Activated CD4-positive, alpha-beta memory T cell treated with anti-CD3 and anti-CD28 coated beads, Interleukin-2, amount 10 ng/mL, durations not matched to agents 7 days and 5 days (primary cell): ENCODE data around the gene UNC13D. TPM values are rescaled to one million over a fixed set of nuclear protein-coding genes. Genes with fewer than 3 reads are reported as not detected.
"Not testable (repeated sequence)": the region's sequence is repeated elsewhere in the genome, so short reads cannot be mapped to it uniquely, and the experiment has no call there.

Experiments
- CTCF ChIA-PET: fragments of 350-600 bp; sonication (Branson Sonifier 250); formaldehyde crosslinking; loops from one replicate; lab custom pipeline; 2021; ENCODE audit warnings: antibody characterized with exemption, inconsistent platforms; lab: Charles Lee
- POLR2A ChIA-PET: fragments of 350-600 bp; sonication (Branson Sonifier 250); formaldehyde crosslinking; loops from one replicate; lab custom pipeline; 2021; ENCODE audit warnings: antibody characterized with exemption; lab: Charles Lee
- DNase-seq: peaks from one replicate; pipeline ENCODE4 v3.0.0-alpha.2; 2020
- H3K27ac Mint-ChIP-seq: one replicate; pipeline ENCODE4 v1.8.0; 2021; ENCODE audit warnings: mild to moderate bottlenecking, mixed read lengths
- H3K27me3 Mint-ChIP-seq: one replicate; pipeline ENCODE4 v1.8.0; 2021; ENCODE audit warnings: mixed read lengths
- H3K36me3 Mint-ChIP-seq: one replicate; pipeline ENCODE4 v1.8.0; 2021; ENCODE audit warnings: low read depth, mixed read lengths
- H3K4me1 Mint-ChIP-seq: one replicate; pipeline ENCODE4 v1.8.0; 2021; ENCODE audit warnings: mixed read lengths
- H3K4me3 Mint-ChIP-seq: one replicate; pipeline ENCODE4 v1.8.0; 2021; ENCODE audit warnings: mild to moderate bottlenecking, mixed read lengths
- H3K9me3 Mint-ChIP-seq: one replicate; pipeline ENCODE4 v1.8.0; 2021; ENCODE audit warnings: mixed read lengths
- total RNA-seq, 2 experiments: library from RNA; stranded (reverse); gene quantifications; one replicate each; pipeline ENCODE4 v1.2.3, GENCODE V29; 2021

The UNC13D gene
- total RNA-seq, 2 experiments from 2014 or later, result 179 to 190 TPM

DNA sequence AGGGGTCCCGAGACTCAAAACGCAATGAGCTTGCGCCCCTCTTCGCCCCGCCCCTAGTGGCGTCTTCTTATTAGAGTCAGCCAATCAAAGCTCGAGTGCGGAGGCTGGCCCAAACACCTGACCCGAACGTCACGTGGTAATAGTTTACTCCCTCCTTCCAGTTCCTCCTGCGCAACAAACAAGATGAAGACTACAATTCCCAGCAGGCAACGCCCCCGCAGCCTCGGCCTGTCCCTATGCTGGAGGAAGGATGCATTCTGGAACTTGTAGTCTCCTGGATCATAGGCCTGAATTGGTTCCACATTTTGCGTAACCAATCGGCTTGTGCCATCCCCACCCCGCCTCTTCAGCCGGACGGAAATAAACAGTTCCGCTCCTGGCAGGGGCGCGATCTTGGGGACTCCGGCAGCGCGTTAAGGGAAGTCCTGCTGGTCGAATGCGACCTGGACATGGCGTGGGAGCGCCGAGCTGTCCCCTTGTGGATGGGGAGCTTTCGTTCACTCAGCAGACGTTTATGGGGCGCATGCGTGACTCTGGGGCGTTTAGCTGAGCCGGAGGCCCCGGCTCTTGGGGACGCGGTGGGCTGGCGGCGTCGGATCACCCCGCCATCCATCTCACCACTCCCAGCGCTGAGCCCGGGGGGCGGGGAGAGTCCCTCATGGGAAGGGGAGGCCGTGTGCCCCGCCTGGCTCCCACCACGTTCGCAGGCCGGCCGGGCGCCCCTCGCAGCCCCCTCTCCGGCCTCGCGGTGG is 11.3 kb upstream of the UNC13D start, which contains the start of gene WBP2:
WBP2 (minus strand) TSS at position 26 of the 752 bp plus-strand sequence. CDS start 38 bp downstream, outside the sequence.
- peaks cover 43% of the 10 kb centered on the region for H3K4me1 Mint-ChIP-seq
- H3K36me3 Mint-ChIP-seq, result peaks cover 14% of the 10 kb centered on the region
- H3K9me3 Mint-ChIP-seq, result no peaks in the 10 kb centered on the region
- DNase-seq, result peak; percentile 98
- H3K4me3 Mint-ChIP-seq, result no peak within 1 kb of the TSS
- CTCF ChIA-PET, result interaction anchor here (0.7 to 8.8 kb wide), 23 partner anchors 9 to 566 kb away, joined by 3 to 85 read pairs (median 6); partner anchors contain the start of genes CDK3, MRPL38, SLC25A19 and SRP68
- H3K27ac Mint-ChIP-seq, result peak within 1 kb of the TSS; percentile 85
- H3K27me3 Mint-ChIP-seq, result no peaks in the 10 kb centered on the region
- POLR2A ChIA-PET, result interaction anchor here (0.6 to 10.2 kb wide), 29 partner anchors 9 to 768 kb away, joined by 3 to 221 read pairs (median 4); partner anchors contain the start of genes GALK1, MRPL38, TRIM47 and TRIM65

DNA sequence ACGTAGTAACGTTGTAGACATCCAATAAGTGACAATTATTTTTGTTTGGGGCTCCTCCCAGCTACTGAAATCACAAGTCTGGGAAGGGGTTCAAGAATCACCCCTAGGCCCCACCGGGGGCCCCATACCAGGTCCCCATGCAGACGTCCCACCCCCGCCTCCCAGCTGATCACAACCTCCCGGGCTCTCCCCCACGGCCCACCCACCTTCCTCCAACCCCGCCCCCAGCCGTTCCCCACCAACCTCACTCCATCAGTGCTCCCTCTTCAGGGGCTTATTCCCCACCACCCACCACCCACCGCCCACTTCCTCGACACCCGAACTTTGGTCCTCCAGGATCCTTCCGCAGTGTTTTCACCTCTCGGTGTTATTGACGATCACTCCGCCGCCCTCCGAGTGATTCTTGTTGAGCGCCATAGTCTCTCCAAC is 10.7 kb upstream of the UNC13D start:
- Mint-ChIP-seq H3K36me3 (peaks cover 16% of the 10 kb centered on the region), H3K4me1 (peaks cover 43% of the 10 kb centered on the region), H3K27me3 (no peaks in the 10 kb centered on the region), H3K9me3 (no peaks in the 10 kb centered on the region), H3K4me3 (no peak overlapping the region), H3K27ac (no peak overlapping the region)
- DNase-seq, result no peak
- ChIA-PET CTCF (interaction anchor here (0.7 to 8.8 kb wide), 22 partner anchors 9 to 565 kb away, joined by 3 to 85 read pairs (median 6); partner anchors contain the start of genes CDK3, MRPL38, SLC25A19 and SRP68), POLR2A (interaction anchor here (0.6 to 10.2 kb wide), 26 partner anchors 10 to 409 kb away, joined by 3 to 221 read pairs (median 6); partner anchors contain the start of genes GALK1, TRIM47, TRIM65 and UNC13D)

DNA sequence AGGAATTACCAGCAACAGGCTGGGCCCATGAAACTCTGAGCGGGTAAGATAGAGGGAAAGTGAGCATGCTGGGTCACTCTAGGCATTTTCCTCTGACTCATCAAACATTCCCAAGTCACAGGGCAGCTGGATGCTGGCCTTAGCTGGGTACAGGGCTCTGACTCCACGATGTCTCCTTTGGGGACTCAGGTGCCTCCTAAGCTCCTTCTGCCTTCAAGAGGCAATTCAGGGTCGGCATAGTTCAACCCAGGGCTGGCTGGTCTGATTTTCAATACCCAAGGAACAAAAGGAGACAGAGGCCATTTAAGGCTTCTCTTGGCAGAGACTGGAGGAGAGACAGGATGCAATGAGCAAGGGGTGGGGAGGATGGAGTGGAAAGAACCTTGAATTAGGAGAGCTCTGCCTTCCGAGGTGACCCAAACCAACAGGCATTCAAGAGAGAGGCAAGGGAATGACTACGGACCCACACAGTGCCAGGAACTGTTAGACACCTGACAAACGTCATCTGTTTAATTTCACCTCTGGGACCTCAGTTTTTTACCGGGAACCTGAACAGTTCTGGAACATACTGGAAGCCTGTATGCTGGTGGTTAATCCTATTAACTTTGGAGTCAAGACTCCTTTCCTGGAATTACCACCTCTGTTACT is 10.0 kb upstream of the UNC13D start:
- H3K9me3 Mint-ChIP-seq, result no peaks in the 10 kb centered on the region
- no peak overlapping the region for H3K4me3 Mint-ChIP-seq
- ChIA-PET CTCF (interaction anchor here (0.7 to 8.8 kb wide), 10 partner anchors 9 to 434 kb away, joined by 3 to 85 read pairs (median 10); partner anchors contain the start of genes TRIM65 and UNC13D), POLR2A (interaction anchor here (1.1 to 10.2 kb wide), 14 partner anchors 9 to 149 kb away, joined by 3 to 221 read pairs (median 10); partner anchors contain the start of genes GALK1, TRIM47, TRIM65 and UNC13D)
- peaks cover 21% of the 10 kb centered on the region for H3K36me3 Mint-ChIP-seq
- no peak for DNase-seq
- H3K27me3 Mint-ChIP-seq, result no peaks in the 10 kb centered on the region
- no peak overlapping the region for H3K27ac Mint-ChIP-seq
- peaks cover 42% of the 10 kb centered on the region for H3K4me1 Mint-ChIP-seq

DNA sequence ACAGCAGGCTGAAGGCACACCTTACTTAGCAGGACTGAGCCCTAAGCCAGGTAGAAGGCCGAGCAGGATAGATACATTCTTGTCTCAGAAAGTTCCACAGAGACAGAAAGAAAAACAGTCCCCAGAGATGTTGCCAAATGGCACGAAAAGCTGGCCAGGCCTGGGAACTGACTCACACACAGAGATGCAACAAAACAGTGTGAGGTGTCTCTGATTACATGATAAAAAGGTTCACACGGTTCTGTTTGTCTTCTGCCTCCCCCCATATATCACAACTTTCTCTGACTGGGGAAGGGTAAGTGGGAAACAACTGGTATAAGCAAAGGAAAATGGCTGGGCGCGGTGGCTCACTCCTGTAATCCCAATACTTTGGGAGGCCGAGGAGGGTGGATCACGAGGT is 9.2 kb upstream of the UNC13D start:
- Mint-ChIP-seq H3K4me1 (peaks cover 38% of the 10 kb centered on the region), H3K27me3 (no peaks in the 10 kb centered on the region), H3K36me3 (peaks cover 22% of the 10 kb centered on the region), H3K27ac (no peak overlapping the region), H3K9me3 (no peaks in the 10 kb centered on the region), H3K4me3 (no peak overlapping the region)
- ChIA-PET CTCF (interaction anchor here (0.9 to 8.8 kb wide), 5 partner anchors 8 to 74 kb away, joined by 4 to 85 read pairs (median 10); partner anchors contain the start of genes TRIM65 and UNC13D), POLR2A (interaction anchor here (1.2 to 10.2 kb wide), 6 partner anchors 8 to 77 kb away, joined by 3 to 221 read pairs (median 55); partner anchors contain the start of genes TRIM47, TRIM65 and UNC13D)
- DNase-seq, result no peak

DNA sequence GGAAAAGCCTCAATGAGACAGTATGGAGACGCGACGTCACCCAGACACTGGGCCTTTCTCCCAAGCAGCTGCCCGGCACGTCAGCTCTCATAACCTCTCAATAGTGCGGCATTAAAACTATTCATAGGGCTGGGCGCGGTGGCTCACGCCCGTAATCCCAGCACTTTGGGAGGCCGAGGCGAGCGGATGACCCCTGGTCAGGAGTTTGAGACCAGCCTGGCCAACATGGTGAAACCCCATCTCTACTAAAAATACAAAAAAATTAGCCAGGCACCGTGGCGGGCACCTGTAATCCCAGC is 7.4 kb upstream of the UNC13D start:
- POLR2A ChIA-PET, DNase-seq, H3K27ac Mint-ChIP-seq, H3K9me3 Mint-ChIP-seq, H3K27me3 Mint-ChIP-seq, H3K4me3 Mint-ChIP-seq: not testable (repeated sequence)
- Mint-ChIP-seq H3K4me1 (peaks cover 36% of the 10 kb centered on the region), H3K36me3 (peaks cover 38% of the 10 kb centered on the region)
- CTCF ChIA-PET, result interaction anchor here (0.7 kb wide), 1 partner anchor 62 kb away, joined by 3 read pairs; no protein-coding TSS in a partner anchor

DNA sequence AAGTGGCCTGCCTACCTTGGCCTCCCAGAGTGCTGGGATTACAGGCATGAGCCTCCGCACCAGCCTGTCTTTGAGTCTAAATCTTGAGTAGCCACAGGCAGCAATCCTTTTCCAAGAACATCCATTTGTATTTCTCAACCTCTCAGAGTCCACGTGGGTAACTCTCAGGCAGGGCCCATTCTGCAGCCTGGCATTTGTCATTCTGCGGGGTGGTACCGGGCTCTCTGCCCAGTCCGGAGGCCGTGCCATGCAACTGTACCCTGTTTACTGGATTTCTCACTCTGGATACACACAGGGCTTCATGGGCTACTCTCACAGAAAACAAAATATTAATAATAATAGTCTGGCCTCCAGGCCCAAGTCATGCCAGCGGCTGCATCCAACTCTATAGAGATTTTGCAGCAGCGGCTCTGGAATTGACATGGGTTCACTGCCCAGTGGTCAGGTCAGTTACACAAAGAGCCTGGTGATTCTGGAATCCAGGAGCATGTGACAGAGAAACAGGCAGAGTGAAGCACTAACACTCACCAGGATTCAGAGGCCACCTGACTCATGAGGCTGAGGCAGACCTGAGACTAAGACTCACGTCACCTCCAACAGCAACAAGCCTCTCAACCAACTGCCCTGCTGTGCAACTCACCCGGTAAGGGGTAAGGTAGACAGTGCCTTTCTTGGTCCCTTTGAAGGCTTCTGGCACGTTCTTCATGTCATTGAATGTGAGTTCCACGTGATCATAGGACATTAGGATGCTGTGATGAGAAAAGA is 6.9 kb upstream of the UNC13D start:
- POLR2A ChIA-PET, result interaction anchor here (1.2 to 8.7 kb wide), 2 partner anchors 25 to 74 kb away, joined by 3 to 87 read pairs; a partner anchor contains a TSS
- Mint-ChIP-seq H3K27me3 (no peaks in the 10 kb centered on the region), H3K36me3 (peaks cover 41% of the 10 kb centered on the region), H3K4me3 (no peak overlapping the region), H3K27ac (no peak overlapping the region), H3K9me3 (no peaks in the 10 kb centered on the region), H3K4me1 (peaks cover 30% of the 10 kb centered on the region)
- CTCF ChIA-PET, result interaction anchor here (1.2 kb wide), 1 partner anchor 71 kb away, joined by 3 read pairs; a partner anchor contains a TSS
- DNase-seq, result no peak

DNA sequence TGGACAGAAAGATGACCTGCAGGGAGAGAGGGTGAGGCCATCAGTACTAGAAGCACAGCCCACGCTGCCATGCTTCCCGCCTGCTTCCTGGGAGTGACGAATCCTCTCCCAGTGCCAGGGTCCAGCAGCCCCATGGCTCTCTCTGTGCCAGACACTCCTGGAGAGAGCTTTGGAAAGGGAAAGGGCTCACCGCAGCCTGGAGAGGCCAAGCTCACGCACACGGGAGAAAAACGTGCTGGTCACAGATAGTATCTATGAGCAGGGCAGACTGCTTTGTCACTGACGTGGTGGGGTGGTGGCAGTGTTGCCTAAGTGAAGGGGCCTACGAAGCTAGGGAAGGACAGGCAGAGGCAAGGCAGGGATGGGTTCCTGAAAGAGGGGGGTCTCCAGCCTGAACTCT is 5.5 kb upstream of the UNC13D start:
- Mint-ChIP-seq H3K27ac (no peak overlapping the region), H3K9me3 (no peaks in the 10 kb centered on the region), H3K27me3 (no peaks in the 10 kb centered on the region), H3K36me3 (peaks cover 50% of the 10 kb centered on the region), H3K4me3 (no peak overlapping the region), H3K4me1 (peaks cover 41% of the 10 kb centered on the region)
- POLR2A ChIA-PET, result interaction anchor here (1.2 to 8.7 kb wide), 3 partner anchors 26 to 73 kb away, joined by 3 to 87 read pairs (median 63); partner anchors contain the start of gene UNK
- CTCF ChIA-PET, result interaction anchor here (0.7 to 2.5 kb wide), 11 partner anchors 11 to 97 kb away, joined by 3 to 17 read pairs (median 4); partner anchors contain the start of genes GALK1 and TRIM47
- no peak for DNase-seq

DNA sequence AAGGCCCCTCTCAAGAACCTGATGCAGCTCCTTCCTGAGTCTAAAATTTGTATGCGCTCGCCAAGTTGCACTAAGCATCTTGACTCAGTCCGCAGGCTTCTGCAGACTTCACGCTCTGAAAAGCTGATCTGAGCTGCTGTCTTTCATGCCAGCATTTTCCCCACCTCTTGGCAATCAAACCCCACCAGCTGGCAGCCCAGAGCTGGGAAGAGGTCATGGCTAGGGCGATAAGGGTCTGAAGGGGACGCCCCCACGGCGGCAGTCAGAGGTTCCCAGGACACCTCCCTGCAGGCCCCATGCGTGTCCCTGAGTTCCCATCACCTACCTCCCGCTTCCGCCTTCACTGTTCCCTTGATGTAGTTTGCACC is 5.1 kb upstream of the UNC13D start:
- peaks cover 38% of the 10 kb centered on the region for H3K4me1 Mint-ChIP-seq
- H3K36me3 Mint-ChIP-seq, result peaks cover 50% of the 10 kb centered on the region
- CTCF ChIA-PET, result interaction anchor here (1.0 to 2.5 kb wide), 8 partner anchors 12 to 96 kb away, joined by 3 to 17 read pairs (median 4); partner anchors contain the start of genes GALK1 and TRIM47
- no peaks in the 10 kb centered on the region for H3K9me3 Mint-ChIP-seq
- H3K27ac Mint-ChIP-seq, result no peak overlapping the region
- no peak overlapping the region for H3K4me3 Mint-ChIP-seq
- H3K27me3 Mint-ChIP-seq, result no peaks in the 10 kb centered on the region
- no peak for DNase-seq
- POLR2A ChIA-PET, result interaction anchor here (1.5 to 8.7 kb wide), 4 partner anchors 9 to 72 kb away, joined by 3 to 87 read pairs (median 35); partner anchors contain the start of genes TRIM65 and UNK

DNA sequence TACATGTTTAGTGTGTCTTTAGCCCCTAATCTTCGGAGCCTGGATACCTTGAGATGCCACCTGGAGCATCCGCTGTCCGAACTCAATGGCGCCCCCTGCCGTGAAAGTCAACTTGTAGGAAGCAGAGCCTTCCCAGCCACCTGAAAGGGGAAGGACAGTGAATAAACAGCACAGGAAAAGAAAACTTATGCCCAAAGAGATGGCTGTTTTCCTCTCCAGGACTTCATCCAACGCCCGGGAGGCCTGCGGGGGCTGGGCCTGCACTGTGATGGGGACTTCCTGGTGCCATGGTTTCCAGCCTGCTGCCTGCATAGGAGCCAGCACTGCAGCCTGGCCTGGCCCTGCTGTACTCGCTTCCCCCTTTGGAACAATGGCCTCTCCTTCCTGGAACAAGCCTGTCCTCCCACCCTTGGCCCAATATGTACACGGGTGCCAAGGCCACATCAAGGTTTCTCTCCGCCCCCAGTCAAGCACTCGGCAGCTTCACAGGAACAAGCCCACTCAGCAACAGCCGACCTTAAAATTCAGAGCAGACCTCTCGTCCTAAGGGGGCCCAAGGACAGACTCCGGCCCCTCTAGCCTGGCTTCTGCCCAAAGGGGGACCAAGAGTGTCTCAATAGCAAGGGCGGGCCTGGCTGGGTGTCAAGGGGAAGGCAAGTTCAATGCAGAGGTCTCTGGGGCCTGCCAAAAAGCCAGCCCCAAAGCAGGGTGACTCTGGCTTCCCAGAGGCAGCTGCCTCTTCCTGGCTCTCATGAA is 4.5 kb upstream of the UNC13D start:
- POLR2A ChIA-PET, result interaction anchor here (1.1 to 8.7 kb wide), 5 partner anchors 10 to 72 kb away, joined by 3 to 87 read pairs (median 7); partner anchors contain the start of genes TRIM65 and UNK
- H3K9me3 Mint-ChIP-seq, result no peaks in the 10 kb centered on the region
- H3K27ac Mint-ChIP-seq, result peak overlapping the region; percentile 54

DNA sequence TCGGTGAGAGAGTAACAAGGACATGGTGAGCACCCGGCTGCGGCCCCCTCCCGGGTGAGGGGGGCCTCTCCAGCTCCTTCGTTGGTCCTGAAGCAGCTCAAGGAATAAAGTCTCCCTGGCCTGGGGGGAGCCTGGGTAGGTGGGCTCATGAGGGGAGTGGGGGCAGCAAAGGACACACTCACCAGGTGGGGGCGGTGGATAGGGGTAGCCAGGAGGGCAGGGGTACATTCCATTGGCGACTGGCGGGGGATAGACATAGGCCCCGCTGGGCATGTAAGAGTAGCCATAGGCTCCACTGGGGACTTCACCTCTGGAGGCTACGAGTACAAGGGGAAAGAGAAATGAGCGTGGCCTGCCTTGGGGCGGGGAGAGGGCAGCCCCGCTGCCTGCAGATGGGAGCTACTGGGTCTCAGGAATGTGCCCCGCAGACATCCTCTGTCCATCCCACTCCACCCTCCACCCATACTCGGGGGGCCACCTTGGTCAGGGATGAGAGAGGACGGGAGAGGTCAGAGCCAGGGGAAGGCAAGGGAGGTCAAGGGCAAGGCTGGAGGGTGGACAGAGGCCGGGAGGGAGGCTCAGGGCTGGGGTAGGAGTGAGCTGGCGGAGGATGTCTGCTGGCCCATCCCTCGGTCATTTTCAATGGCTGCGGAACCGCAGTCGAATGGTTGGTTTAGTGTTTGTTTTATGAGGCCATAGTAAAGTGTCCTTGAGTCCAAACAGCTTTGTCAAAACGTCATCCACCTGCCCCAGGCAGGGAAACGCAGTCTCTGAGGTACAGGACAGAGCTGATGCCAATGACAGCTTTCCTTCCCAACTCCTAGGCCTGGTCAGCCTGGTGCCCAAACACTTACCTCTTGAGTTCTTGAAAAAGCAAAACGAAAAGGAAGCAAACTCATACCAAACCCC is 3.7 kb upstream of the UNC13D start:
- H3K27ac Mint-ChIP-seq, result peak overlapping the region; percentile 54
- peaks cover 52% of the 10 kb centered on the region for H3K36me3 Mint-ChIP-seq
- POLR2A ChIA-PET, result interaction anchor here (0.8 to 8.7 kb wide), 8 partner anchors 7 to 71 kb away, joined by 3 to 87 read pairs (median 6); partner anchors contain the start of genes TRIM47, TRIM65, UNK and WBP2
- no peaks in the 10 kb centered on the region for H3K27me3 Mint-ChIP-seq
- DNase-seq, result no peak
- H3K4me1 Mint-ChIP-seq, result peaks cover 30% of the 10 kb centered on the region
- no peak overlapping the region for H3K4me3 Mint-ChIP-seq
- CTCF ChIA-PET, result interaction anchor here (0.6 to 6.9 kb wide), 17 partner anchors 10 to 95 kb away, joined by 3 to 85 read pairs (median 4); partner anchors contain the start of genes GALK1, TRIM47, TRIM65 and WBP2
- H3K9me3 Mint-ChIP-seq, result no peaks in the 10 kb centered on the region

More for the DNA sequence above, 4.5 kb upstream of the UNC13D start:
- peaks cover 48% of the 10 kb centered on the region for H3K36me3 Mint-ChIP-seq
- H3K27me3 Mint-ChIP-seq, result no peaks in the 10 kb centered on the region
- peaks cover 37% of the 10 kb centered on the region for H3K4me1 Mint-ChIP-seq
- CTCF ChIA-PET, result interaction anchor here (0.6 to 6.9 kb wide), 17 partner anchors 9 to 96 kb away, joined by 3 to 85 read pairs (median 4); partner anchors contain the start of genes GALK1, TRIM47, TRIM65 and WBP2
- DNase-seq, result peak; percentile 83
- no peak overlapping the region for H3K4me3 Mint-ChIP-seq
